B cell (primary cell): Measurements from ENCODE around the gene PARK7.

Experiments
- CTCF ChIP-seq: fragments of 200-600 bp; IDR thresholded peaks from one replicate; pipeline ENCODE4 v1.8.0; 2022; ENCODE audit warnings: antibody characterized with exemption, mild to moderate bottlenecking
- EZH2 ChIP-seq: IDR thresholded peaks from 2 replicates; pipeline ENCODE4 v1.6.1; 2012; ENCODE audit warnings: borderline replicate concordance, low read depth, mild to moderate bottlenecking, moderate library complexity, low read length; ENCODE audit not compliant: insufficient read depth, poor library complexity, severe bottlenecking

GRCh38 chr1:8019229-8019620 lies 57.7 kb downstream of the PARK7 start:
- TF ChIP-seq CTCF, result no peak
- TF ChIP-seq EZH2, result no peak
